GM23338 (cell line): ENCODE measurements around the gene CASK. TPM values are rescaled to one million over a fixed set of nuclear protein-coding genes. Genes with fewer than 3 reads are reported as not detected.
"Not testable (repeated sequence)": the region's sequence is repeated elsewhere in the genome, so short reads cannot be mapped to it uniquely, and the experiment has no call there.

Source experiments
- ATAC-seq: fragments of 200-7000 bp; cut with Tn5 transposase; 3 replicates; pipeline ENCODE4 v1.9.1; 2020
- DNase-seq: peaks from one replicate; pipeline ENCODE4 v3.0.0-alpha.2; 2015; ENCODE audit warnings: low spot score
- H2AFZ ChIP-seq: fragments of 200-600 bp; sonication (generic); 2 replicates; pipeline ENCODE4 v1.8.0; 2016; ENCODE audit warnings: antibody characterized with exemption, mild to moderate bottlenecking, moderate library complexity
- H3F3A ChIP-seq: fragments of 200-600 bp; sonication (generic); replicated peaks from 2 replicates; pipeline ENCODE4 v1.8.0; 2017; ENCODE audit warnings: antibody characterized with exemption, mixed run types, low read depth
- H3K27ac ChIP-seq: fragments of 200-600 bp; sonication (generic); 2 replicates; pipeline ENCODE4 v1.6.1; 2016; ENCODE audit warnings: low read depth
- H3K27me3 ChIP-seq: fragments of 200-600 bp; sonication (generic); 2 replicates; pipeline ENCODE4 v1.8.0; 2016; ENCODE audit warnings: mild to moderate bottlenecking, mixed run types, moderate library complexity; ENCODE audit not compliant: insufficient read depth
- H3K36me3 ChIP-seq: fragments of 200-600 bp; sonication (generic); 2 replicates; pipeline ENCODE4 v1.8.0; 2016; ENCODE audit warnings: mild to moderate bottlenecking; ENCODE audit not compliant: insufficient read depth
- H3K4me1 ChIP-seq: fragments of 200-600 bp; sonication (generic); 2 replicates; pipeline ENCODE4 v1.8.0; 2016; ENCODE audit warnings: mild to moderate bottlenecking, moderate library complexity; ENCODE audit not compliant: insufficient read depth
- H3K4me2 ChIP-seq: fragments of 200-600 bp; sonication (generic); 2 replicates; pipeline ENCODE4 v1.7.1; 2017; ENCODE audit warnings: mixed run types
- H3K4me3 ChIP-seq: fragments of 200-600 bp; sonication (generic); 2 replicates; pipeline ENCODE4 v1.6.1; 2016; ENCODE audit warnings: mixed run types
- H3K79me2 ChIP-seq: fragments of 200-600 bp; sonication (generic); replicated peaks from 2 replicates; pipeline ENCODE4 v1.8.0; 2017; ENCODE audit warnings: mild to moderate bottlenecking; ENCODE audit not compliant: insufficient read depth
- H3K9me2 ChIP-seq: fragments of 200-600 bp; sonication (generic); 2 replicates; pipeline ENCODE4 v1.8.0; 2017; ENCODE audit not compliant: insufficient read depth
- H4K20me1 ChIP-seq: fragments of 200-600 bp; sonication (generic); replicated peaks from 2 replicates; pipeline ENCODE4 v1.8.0; 2017; ENCODE audit warnings: mild to moderate bottlenecking; ENCODE audit not compliant: insufficient read depth
- H3K27ac Mint-ChIP-seq: 2 replicates; pipeline ENCODE4 v1.8.0; 2020; ENCODE audit warnings: inconsistent platforms, mild to moderate bottlenecking, moderate library complexity, mixed read lengths
- H3K27me3 Mint-ChIP-seq: 3 replicates; pipeline ENCODE4 v1.8.0; 2022; ENCODE audit warnings: low read depth, mild to moderate bottlenecking, moderate library complexity, mixed read lengths, inconsistent platforms; ENCODE audit not compliant: insufficient read depth, poor library complexity
- H3K36me3 Mint-ChIP-seq: 3 replicates; pipeline ENCODE4 v1.8.0; 2021; ENCODE audit warnings: low read depth, mild to moderate bottlenecking, inconsistent platforms, moderate library complexity, mixed read lengths
- H3K4me1 Mint-ChIP-seq: 3 replicates; pipeline ENCODE4 v1.8.0; 2020; ENCODE audit warnings: mild to moderate bottlenecking, inconsistent platforms, mixed read lengths
- H3K4me3 Mint-ChIP-seq: 3 replicates; pipeline ENCODE4 v1.8.0; 2021; ENCODE audit warnings: moderate library complexity, mild to moderate bottlenecking, inconsistent platforms, mixed read lengths
- H3K9me3 Mint-ChIP-seq: 3 replicates; pipeline ENCODE4 v1.8.0; 2020; ENCODE audit warnings: moderate library complexity, mild to moderate bottlenecking, inconsistent platforms, mixed read lengths
- CREB1 ChIP-seq: fragments of 250-450 bp; sonication (Bioruptor Pico); IDR thresholded peaks from 2 replicates; pipeline ENCODE4 v1.5.0; 2020; ENCODE audit warnings: low read depth, mild to moderate bottlenecking, moderate library complexity
- EZH2 ChIP-seq: fragments of 200-600 bp; sonication (generic); IDR thresholded peaks from one replicate; pipeline ENCODE4 v1.8.0; 2017; ENCODE audit warnings: antibody characterized with exemption, mild to moderate bottlenecking, low read depth; ENCODE audit not compliant: unreplicated experiment
- EZH2phosphoT487 ChIP-seq: fragments of 200-600 bp; sonication (generic); IDR thresholded peaks from one replicate; pipeline ENCODE4 v1.8.1; 2018; ENCODE audit warnings: antibody characterized with exemption; ENCODE audit not compliant: unreplicated experiment
- JUNB ChIP-seq: IDR thresholded peaks from one replicate; pipeline ENCODE4 v1.6.1; 2016; ENCODE audit warnings: antibody characterized with exemption; ENCODE audit not compliant: unreplicated experiment
- NANOG ChIP-seq: IDR thresholded peaks from 2 replicates; pipeline ENCODE4 v1.6.1; 2016; ENCODE audit warnings: antibody characterized with exemption, borderline replicate concordance
- POLR2AphosphoS5 ChIP-seq: IDR thresholded peaks from 2 replicates; pipeline ENCODE4 v1.6.1; 2016; ENCODE audit warnings: antibody characterized with exemption, low read depth
- STAT1 ChIP-seq: IDR thresholded peaks from one replicate; pipeline ENCODE4 v1.6.1; 2016; ENCODE audit warnings: antibody characterized with exemption; ENCODE audit not compliant: unreplicated experiment
- ZNF114 ChIP-seq: fragments of 250-450 bp; sonication (Bioruptor Pico); IDR thresholded peaks from 2 replicates; pipeline ENCODE4 v1.5.0; 2020; ENCODE audit warnings: mild to moderate bottlenecking, moderate library complexity
- ZNF331 ChIP-seq: fragments of 250-450 bp; sonication (Bioruptor Pico); IDR thresholded peaks from 2 replicates; pipeline ENCODE4 v1.5.0; 2020; ENCODE audit warnings: low read depth, mild to moderate bottlenecking, moderate library complexity
- polyA plus RNA-seq: library from polyadenylated mRNA; unstranded; fragments of >200 nt; fragmentation: Nextera tagmentation; extraction: Ambion mirVana; gene quantifications from 2 replicates; pipeline ENCODE4 v1.2.1, GENCODE V29; 2016
- total RNA-seq: library from RNA; depleted of rRNA; stranded (reverse); fragments of >200 nt; shearing (Covaris generic); gene quantifications from 2 replicates; pipeline ENCODE4 v1.2.3, GENCODE V29; 2014
- TF ChIP-seq, protein P1 (sequence below): IDR thresholded peaks from one replicate; pipeline ENCODE4 v1.6.1; 2018; ENCODE audit warnings: antibody characterized with exemption; ENCODE audit not compliant: unreplicated experiment
- TF ChIP-seq, protein P2 (sequence below), 2 experiments: fragments of 200-600 bp in 1 of 2; sonication (generic) in 1 of 2; conservative IDR thresholded peaks; 2 replicates each; pipeline versions ENCODE4 v1.5.1 to v1.6.1; 2016 to 2017; ENCODE audit warnings: antibody characterized with exemption in 2 of 2, low read depth in 2 of 2, mild to moderate bottlenecking in 2 of 2, moderate library complexity in 1 of 2
- TF ChIP-seq, protein P3 (sequence below): IDR thresholded peaks from 2 replicates; pipeline ENCODE4 v1.6.1; 2016; ENCODE audit warnings: antibody characterized with exemption

CASK gene
- total and polyA plus RNA-seq, 2 experiments from 2014 or later, result 15.3 to 44.4 TPM

DNA sequence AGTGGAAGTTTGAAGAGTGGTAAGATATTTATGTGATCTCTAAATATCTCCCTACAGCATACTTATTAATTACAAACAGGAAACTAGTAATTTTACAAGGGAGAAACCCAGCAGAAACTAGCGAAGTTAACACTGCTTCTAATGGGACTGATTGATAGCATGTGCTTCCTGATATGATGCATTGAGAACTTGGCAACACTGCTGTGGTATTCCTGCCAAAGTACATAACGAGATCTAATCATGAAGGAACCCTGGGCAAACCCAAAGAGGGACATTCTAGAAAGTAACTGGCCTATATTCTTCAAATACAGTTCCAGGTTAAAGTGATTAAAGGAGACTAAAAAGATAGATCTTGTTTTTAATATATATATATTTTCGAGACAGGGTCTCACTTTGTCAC is 239.2 kb downstream of the CASK start:
- DNase-seq, result no peak
- no peak overlapping the region for H3K4me3 ChIP-seq
- no peaks in the 10 kb centered on the region for H4K20me1 ChIP-seq
- Mint-ChIP-seq H3K27me3 (no peaks in the 10 kb centered on the region), H3K27ac (no peak overlapping the region), H3K4me1 (no peaks in the 10 kb centered on the region), H3K36me3 (no peaks in the 10 kb centered on the region), H3K9me3 (no peaks in the 10 kb centered on the region), H3K4me3 (no peak overlapping the region)
- no peak overlapping the region for H2AFZ ChIP-seq
- no peaks in the 10 kb centered on the region for H3K36me3 ChIP-seq
- TF ChIP-seq, protein P1, sequence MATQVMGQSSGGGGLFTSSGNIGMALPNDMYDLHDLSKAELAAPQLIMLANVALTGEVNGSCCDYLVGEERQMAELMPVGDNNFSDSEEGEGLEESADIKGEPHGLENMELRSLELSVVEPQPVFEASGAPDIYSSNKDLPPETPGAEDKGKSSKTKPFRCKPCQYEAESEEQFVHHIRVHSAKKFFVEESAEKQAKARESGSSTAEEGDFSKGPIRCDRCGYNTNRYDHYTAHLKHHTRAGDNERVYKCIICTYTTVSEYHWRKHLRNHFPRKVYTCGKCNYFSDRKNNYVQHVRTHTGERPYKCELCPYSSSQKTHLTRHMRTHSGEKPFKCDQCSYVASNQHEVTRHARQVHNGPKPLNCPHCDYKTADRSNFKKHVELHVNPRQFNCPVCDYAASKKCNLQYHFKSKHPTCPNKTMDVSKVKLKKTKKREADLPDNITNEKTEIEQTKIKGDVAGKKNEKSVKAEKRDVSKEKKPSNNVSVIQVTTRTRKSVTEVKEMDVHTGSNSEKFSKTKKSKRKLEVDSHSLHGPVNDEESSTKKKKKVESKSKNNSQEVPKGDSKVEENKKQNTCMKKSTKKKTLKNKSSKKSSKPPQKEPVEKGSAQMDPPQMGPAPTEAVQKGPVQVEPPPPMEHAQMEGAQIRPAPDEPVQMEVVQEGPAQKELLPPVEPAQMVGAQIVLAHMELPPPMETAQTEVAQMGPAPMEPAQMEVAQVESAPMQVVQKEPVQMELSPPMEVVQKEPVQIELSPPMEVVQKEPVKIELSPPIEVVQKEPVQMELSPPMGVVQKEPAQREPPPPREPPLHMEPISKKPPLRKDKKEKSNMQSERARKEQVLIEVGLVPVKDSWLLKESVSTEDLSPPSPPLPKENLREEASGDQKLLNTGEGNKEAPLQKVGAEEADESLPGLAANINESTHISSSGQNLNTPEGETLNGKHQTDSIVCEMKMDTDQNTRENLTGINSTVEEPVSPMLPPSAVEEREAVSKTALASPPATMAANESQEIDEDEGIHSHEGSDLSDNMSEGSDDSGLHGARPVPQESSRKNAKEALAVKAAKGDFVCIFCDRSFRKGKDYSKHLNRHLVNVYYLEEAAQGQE, result no peak
- TF ChIP-seq EZH2 (no peak), JUNB (no peak), ZNF114 (CRISPR knock-in tag) (no peak), NANOG (no peak), POLR2AphosphoS5 (no peak), ZNF331 (CRISPR knock-in tag) (no peak)
- H3K79me2 ChIP-seq, result no peaks in the 10 kb centered on the region
- H3F3A ChIP-seq, result no peaks in the 10 kb centered on the region
- no peak overlapping the region for H3K27ac ChIP-seq
- no peak for ATAC-seq
- no peak overlapping the region for H3K4me2 ChIP-seq
- no peaks in the 10 kb centered on the region for H3K4me1 ChIP-seq
- no peaks in the 10 kb centered on the region for H3K9me2 ChIP-seq
- no peaks in the 10 kb centered on the region for H3K27me3 ChIP-seq

DNA sequence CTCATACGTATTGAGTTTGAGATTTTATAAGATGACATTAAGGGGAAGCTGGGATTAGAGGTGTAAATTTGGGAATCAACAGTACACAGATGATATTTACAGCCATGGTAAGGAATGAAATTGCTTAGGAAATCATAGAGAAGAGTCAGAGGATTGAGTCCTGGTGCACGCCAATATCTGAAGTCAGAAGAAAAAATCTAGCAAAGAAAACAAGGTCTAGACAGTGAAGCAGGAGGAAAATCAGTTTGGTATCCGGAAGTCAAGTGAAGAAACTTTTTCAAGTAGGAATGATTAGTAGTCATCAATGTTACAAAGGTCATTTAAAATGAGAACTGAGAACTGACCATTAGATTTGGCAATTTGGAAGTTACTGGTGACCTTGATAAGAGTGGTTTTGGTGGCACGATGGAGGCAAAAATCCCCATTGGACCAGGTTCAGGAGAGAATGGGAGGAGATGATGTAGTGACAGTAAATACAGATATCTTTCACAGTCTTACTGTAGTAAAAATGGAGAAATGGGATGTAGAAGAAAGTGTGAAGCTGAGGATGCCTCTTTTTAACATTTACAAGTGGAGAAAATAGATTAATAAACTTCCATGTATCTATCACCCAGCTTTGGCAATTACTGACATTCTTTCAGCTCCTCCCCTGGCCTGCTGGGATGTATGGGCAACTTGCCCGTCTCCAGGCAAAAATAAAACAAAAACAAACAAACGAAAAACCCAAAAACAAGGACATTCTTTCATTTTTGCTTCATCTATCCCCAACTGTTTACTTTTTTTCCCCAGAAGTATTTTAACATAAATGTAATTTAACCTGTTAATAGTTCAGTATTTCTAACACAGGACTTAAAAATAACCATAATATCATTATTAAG is 245.9 kb downstream of the CASK start:
- Mint-ChIP-seq H3K9me3 (no peaks in the 10 kb centered on the region), H3K4me1 (peaks cover 7% of the 10 kb centered on the region), H3K4me3 (no peak overlapping the region), H3K36me3 (no peaks in the 10 kb centered on the region), H3K27me3 (no peaks in the 10 kb centered on the region), H3K27ac (no peak overlapping the region)
- Histone ChIP-seq H3K4me1 (no peaks in the 10 kb centered on the region), H3K36me3 (no peaks in the 10 kb centered on the region), H3K4me3 (no peak overlapping the region), H3K79me2 (no peaks in the 10 kb centered on the region), H4K20me1 (no peaks in the 10 kb centered on the region), H3K27ac (no peak overlapping the region), H2AFZ (no peak overlapping the region), H3K4me2 (no peak overlapping the region), H3F3A (no peaks in the 10 kb centered on the region), H3K27me3 (no peaks in the 10 kb centered on the region), H3K9me2 (no peaks in the 10 kb centered on the region)
- ATAC-seq (no peak), DNase-seq (no peak)
- TF ChIP-seq ZNF331 (CRISPR knock-in tag) (no peak), STAT1 (no peak), JUNB (no peak), NANOG (no peak), EZH2phosphoT487 (no peak), EZH2 (no peak), ZNF114 (CRISPR knock-in tag) (no peak), CREB1 (CRISPR knock-in tag) (no peak)
- TF ChIP-seq, protein P2, sequence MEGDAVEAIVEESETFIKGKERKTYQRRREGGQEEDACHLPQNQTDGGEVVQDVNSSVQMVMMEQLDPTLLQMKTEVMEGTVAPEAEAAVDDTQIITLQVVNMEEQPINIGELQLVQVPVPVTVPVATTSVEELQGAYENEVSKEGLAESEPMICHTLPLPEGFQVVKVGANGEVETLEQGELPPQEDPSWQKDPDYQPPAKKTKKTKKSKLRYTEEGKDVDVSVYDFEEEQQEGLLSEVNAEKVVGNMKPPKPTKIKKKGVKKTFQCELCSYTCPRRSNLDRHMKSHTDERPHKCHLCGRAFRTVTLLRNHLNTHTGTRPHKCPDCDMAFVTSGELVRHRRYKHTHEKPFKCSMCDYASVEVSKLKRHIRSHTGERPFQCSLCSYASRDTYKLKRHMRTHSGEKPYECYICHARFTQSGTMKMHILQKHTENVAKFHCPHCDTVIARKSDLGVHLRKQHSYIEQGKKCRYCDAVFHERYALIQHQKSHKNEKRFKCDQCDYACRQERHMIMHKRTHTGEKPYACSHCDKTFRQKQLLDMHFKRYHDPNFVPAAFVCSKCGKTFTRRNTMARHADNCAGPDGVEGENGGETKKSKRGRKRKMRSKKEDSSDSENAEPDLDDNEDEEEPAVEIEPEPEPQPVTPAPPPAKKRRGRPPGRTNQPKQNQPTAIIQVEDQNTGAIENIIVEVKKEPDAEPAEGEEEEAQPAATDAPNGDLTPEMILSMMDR (conservative IDR thresholded peaks at IDR 0.05; ENCODE audit: low read depth in 2 of 2), result no peak
- TF ChIP-seq, protein P3, sequence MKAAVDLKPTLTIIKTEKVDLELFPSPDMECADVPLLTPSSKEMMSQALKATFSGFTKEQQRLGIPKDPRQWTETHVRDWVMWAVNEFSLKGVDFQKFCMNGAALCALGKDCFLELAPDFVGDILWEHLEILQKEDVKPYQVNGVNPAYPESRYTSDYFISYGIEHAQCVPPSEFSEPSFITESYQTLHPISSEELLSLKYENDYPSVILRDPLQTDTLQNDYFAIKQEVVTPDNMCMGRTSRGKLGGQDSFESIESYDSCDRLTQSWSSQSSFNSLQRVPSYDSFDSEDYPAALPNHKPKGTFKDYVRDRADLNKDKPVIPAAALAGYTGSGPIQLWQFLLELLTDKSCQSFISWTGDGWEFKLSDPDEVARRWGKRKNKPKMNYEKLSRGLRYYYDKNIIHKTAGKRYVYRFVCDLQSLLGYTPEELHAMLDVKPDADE, result no peak

DNA sequence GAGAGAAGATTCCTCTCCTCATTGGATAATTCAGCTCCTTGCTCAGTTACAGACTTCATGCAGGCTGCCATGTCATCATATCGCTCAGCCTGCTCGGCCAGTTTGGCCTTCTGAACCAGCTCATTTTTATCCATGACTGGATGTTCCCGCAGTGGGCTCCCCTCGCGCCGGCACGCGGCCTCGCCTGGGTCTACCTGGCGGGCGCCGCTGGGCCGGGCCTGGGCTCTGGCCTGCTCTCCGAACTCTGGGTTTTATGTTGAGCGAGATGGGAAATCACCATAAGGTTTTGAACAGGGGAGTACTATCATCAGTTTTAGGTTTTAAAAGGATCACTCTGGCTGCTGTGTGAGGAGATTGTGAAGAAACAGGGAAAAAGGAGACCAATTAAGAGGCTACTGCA is 247.0 kb downstream of the CASK start:
- H3K4me1 ChIP-seq, H3K36me3 Mint-ChIP-seq, H3K27ac ChIP-seq, H2AFZ ChIP-seq, H3K27me3 Mint-ChIP-seq, H3F3A ChIP-seq, H3K4me3 ChIP-seq, ATAC-seq, H3K27me3 ChIP-seq, H3K9me3 Mint-ChIP-seq, H3K4me2 ChIP-seq, H3K36me3 ChIP-seq, H4K20me1 ChIP-seq, H3K9me2 ChIP-seq, H3K79me2 ChIP-seq, H3K4me3 Mint-ChIP-seq, H3K27ac Mint-ChIP-seq, DNase-seq: not testable (repeated sequence)
- H3K4me1 Mint-ChIP-seq, result peaks cover 14% of the 10 kb centered on the region
